Chondrocyte (in vitro differentiated cells): ENCODE results near the gene MYO1D. TPM values are rescaled to one million over a fixed set of nuclear protein-coding genes. Genes with fewer than 3 reads are reported as not detected.
A peak's percentile ranks its signal among the peaks of the same experiment; 100 is the strongest.

Experiments
- DNase-seq: peaks from one replicate; pipeline ENCODE4 v3.0.0; 2021; ENCODE audit warnings: mixed read lengths, low spot score
- H3K27ac Mint-ChIP-seq: one replicate; pipeline ENCODE4 v1.8.0; 2021; ENCODE audit warnings: mild to moderate bottlenecking, moderate library complexity, mixed read lengths; ENCODE audit not compliant: unreplicated experiment
- H3K27me3 Mint-ChIP-seq: 2 replicates; pipeline ENCODE4 v1.8.0; 2021; ENCODE audit warnings: low read depth, mixed read lengths
- H3K36me3 Mint-ChIP-seq: 2 replicates; pipeline ENCODE4 v1.8.0; 2021; ENCODE audit warnings: low read depth, mixed read lengths
- H3K4me1 Mint-ChIP-seq: 2 replicates; pipeline ENCODE4 v1.8.0; 2021; ENCODE audit warnings: low read depth, mild to moderate bottlenecking, mixed read lengths
- H3K4me3 Mint-ChIP-seq: one replicate; pipeline ENCODE4 v1.8.0; 2021; ENCODE audit warnings: mild to moderate bottlenecking, moderate library complexity, mixed read lengths; ENCODE audit not compliant: unreplicated experiment
- H3K9me3 Mint-ChIP-seq: 2 replicates; pipeline ENCODE4 v1.8.0; 2021; ENCODE audit warnings: low read depth, mixed read lengths
- CTCF ChIP-seq: fragments of 200-600 bp; sonication (generic); IDR thresholded peaks from 2 replicates; pipeline ENCODE4 v1.5.0; 2021; ENCODE audit warnings: antibody characterized with exemption, mild to moderate bottlenecking, moderate library complexity
- total RNA-seq: library from RNA; stranded (reverse); gene quantifications from 3 replicates; pipeline ENCODE4 v1.2.1, GENCODE V29; 2021

The MYO1D gene
- total RNA-seq, 1 donor from 2014 or later: 107 TPM

GRCh38 chr17:32445971-32446370, 431.0 kb downstream of the MYO1D start:
- Mint-ChIP-seq H3K4me1 (peaks cover 34% of the 10 kb centered on the region), H3K27ac (peak overlapping the region; percentile 95), H3K27me3 (peaks cover 2% of the 10 kb centered on the region), H3K9me3 (no peaks in the 10 kb centered on the region), H3K36me3 (peaks cover 17% of the 10 kb centered on the region), H3K4me3 (peak overlapping the region; percentile 92)
- no peak for DNase-seq
- TF ChIP-seq CTCF: no peak

GRCh38 chr17:32445497-32445896, 431.4 kb downstream of the MYO1D start:
- peak overlapping the region; percentile 95 for H3K27ac Mint-ChIP-seq
- TF ChIP-seq CTCF: no peak
- peaks cover 34% of the 10 kb centered on the region for H3K4me1 Mint-ChIP-seq
- H3K4me3 Mint-ChIP-seq: peak overlapping the region; percentile 92
- H3K36me3 Mint-ChIP-seq: peaks cover 16% of the 10 kb centered on the region
- H3K9me3 Mint-ChIP-seq: no peaks in the 10 kb centered on the region
- peaks cover 2% of the 10 kb centered on the region for H3K27me3 Mint-ChIP-seq
- DNase-seq: no peak

GRCh38 chr17:32445074-32445415, 431.9 kb downstream of the MYO1D start:
- peak overlapping the region; percentile 92 for H3K4me3 Mint-ChIP-seq
- H3K27ac Mint-ChIP-seq: peak overlapping the region; percentile 95
- no peak for DNase-seq
- H3K4me1 Mint-ChIP-seq: peaks cover 34% of the 10 kb centered on the region
- H3K36me3 Mint-ChIP-seq: peaks cover 14% of the 10 kb centered on the region
- peak; percentile 21 for TF ChIP-seq CTCF
- no peaks in the 10 kb centered on the region for H3K9me3 Mint-ChIP-seq
- H3K27me3 Mint-ChIP-seq: peaks cover 2% of the 10 kb centered on the region

- peak within 1 kb of the TSS; percentile 92 for H3K4me3 Mint-ChIP-seq
- peaks cover 2% of the 10 kb centered on the region for H3K27me3 Mint-ChIP-seq
- H3K9me3 Mint-ChIP-seq: no peaks in the 10 kb centered on the region
- peak; percentile 100 for DNase-seq
- peaks cover 31% of the 10 kb centered on the region for H3K4me1 Mint-ChIP-seq
- H3K27ac Mint-ChIP-seq: peak within 1 kb of the TSS; percentile 95
- peaks cover 9% of the 10 kb centered on the region for H3K36me3 Mint-ChIP-seq
- TF ChIP-seq CTCF: no peak
Measured at GRCh38 chr17:32444301-32445073, 432.4 kb downstream of the MYO1D start, which contains the start of gene PSMD11. TSS of gene PSMD11 (plus strand) at chr17:32444510. CDS start at chr17:32444524, 14 bp downstream.

- Mint-ChIP-seq H3K4me1 (peaks cover 29% of the 10 kb centered on the region), H3K4me3 (peak overlapping the region; percentile 92), H3K27ac (peak overlapping the region; percentile 95), H3K36me3 (peaks cover 7% of the 10 kb centered on the region), H3K27me3 (peaks cover 2% of the 10 kb centered on the region), H3K9me3 (no peaks in the 10 kb centered on the region)
- peak; percentile 96 for TF ChIP-seq CTCF
- DNase-seq: no peak
Measured at GRCh38 chr17:32443827-32444300, 433.1 kb downstream of the MYO1D start.

Other genes starting within 250 kb of the MYO1D start
- gene TMEM98, start 51.0 kb upstream of the MYO1D start, total RNA-seq: 65.0 to 75.4 TPM (median 68.8 TPM) in 3 replicates
- gene SPACA3, start 114.7 kb upstream of the MYO1D start, total RNA-seq: not detected in 3 replicates